PC-9 (cell line): Measurements from ENCODE around the gene ARL10. TPM values are rescaled to one million over a fixed set of nuclear protein-coding genes. Genes with fewer than 3 reads are reported as not detected.

Source experiments
- BruUV-seq: library from RNA; stranded (reverse); fragments of 400-500 nt; replicated peaks from 2 replicates; lab custom pipeline; 2021; lab: Mats Ljungman, UMichigan
- CTCF ChIA-PET: fragments of 300-600 bp; sonication (Branson Sonifier 250); formaldehyde crosslinking; loops from one replicate; lab custom pipeline; 2022; ENCODE audit warnings: antibody characterized with exemption; lab: Charles Lee
- POLR2A ChIA-PET: fragments of 300-600 bp; sonication (Branson Sonifier 250); formaldehyde crosslinking; loops from one replicate; lab custom pipeline; 2022; ENCODE audit warnings: antibody characterized with exemption; ENCODE audit not compliant: unreplicated experiment; lab: Charles Lee
- DNase-seq, 2 experiments: peaks; one replicate each; pipeline versions ENCODE4 v3.0.0 to v3.0.0-alpha.2; 2015 to 2022; ENCODE audit warnings: mixed read lengths in 1 of 2
- H2AFZ ChIP-seq: fragments of 200-600 bp; sonication (generic); 2 replicates; pipeline ENCODE4 v1.8.1; 2017; ENCODE audit warnings: antibody characterized with exemption
- H3F3A ChIP-seq: fragments of 200-600 bp; sonication (generic); 2 replicates; pipeline ENCODE4 v1.8.1; 2017; ENCODE audit warnings: antibody characterized with exemption, mild to moderate bottlenecking, low read depth; ENCODE audit not compliant: insufficient read depth
- H3K27ac ChIP-seq: fragments of 200-600 bp; sonication (generic); 2 replicates; pipeline ENCODE4 v1.6.1; 2016; ENCODE audit warnings: mixed run types
- H3K27me3 ChIP-seq: fragments of 200-600 bp; sonication (generic); 2 replicates; pipeline ENCODE4 v1.6.1; 2016; ENCODE audit warnings: low read depth, mixed run types; ENCODE audit not compliant: insufficient read depth
- H3K36me3 ChIP-seq: fragments of 200-600 bp; sonication (generic); 2 replicates; pipeline ENCODE4 v1.6.1; 2016; ENCODE audit warnings: low read depth, mixed run types
- H3K4me1 ChIP-seq: fragments of 200-600 bp; sonication (generic); replicated peaks from 2 replicates; pipeline ENCODE4 v1.6.1; 2016; ENCODE audit warnings: mixed run types; ENCODE audit not compliant: insufficient read depth
- H3K4me2 ChIP-seq: fragments of 200-600 bp; sonication (generic); 2 replicates; pipeline ENCODE4 v1.6.1; 2017; ENCODE audit warnings: mixed run types
- H3K4me3 ChIP-seq: fragments of 200-600 bp; sonication (generic); 2 replicates; pipeline ENCODE4 v1.6.1; 2016; ENCODE audit warnings: mixed run types
- H3K79me2 ChIP-seq: fragments of 200-600 bp; sonication (generic); 2 replicates; pipeline ENCODE4 v1.6.1; 2017; ENCODE audit warnings: low read depth, mixed run types
- H3K9me2 ChIP-seq: fragments of 200-600 bp; sonication (generic); 2 replicates; pipeline ENCODE4 v1.8.1; 2017; ENCODE audit warnings: mild to moderate bottlenecking; ENCODE audit not compliant: insufficient read depth
- H3K9me3 ChIP-seq: fragments of 200-600 bp; sonication (generic); 2 replicates; pipeline ENCODE4 v1.8.1; 2016; ENCODE audit warnings: low read depth; ENCODE audit not compliant: insufficient read depth
- H4K20me1 ChIP-seq: fragments of 200-600 bp; sonication (generic); 2 replicates; pipeline ENCODE4 v1.8.1; 2017; ENCODE audit not compliant: insufficient read depth
- CTCF ChIP-seq: fragments of 200-600 bp; sonication (generic); conservative IDR thresholded peaks from 2 replicates; pipeline ENCODE4 v1.6.1; 2017; ENCODE audit warnings: mixed run types, antibody characterized with exemption, mild to moderate bottlenecking, moderate library complexity
- EZH2 ChIP-seq: fragments of 200-600 bp; sonication (generic); IDR thresholded peaks from 2 replicates; pipeline ENCODE4 v1.8.0; 2017; ENCODE audit warnings: antibody characterized with exemption, low read depth
- intact Hi-C: fragments of 100-400 bp; cut with micrococcal nuclease; formaldehyde crosslinking; loops from one replicate; pipeline ENCODE4 v1.10.0; 2022; ENCODE audit not compliant: unreplicated experiment
- total RNA-seq: library from RNA; stranded (reverse); gene quantifications from 2 replicates; pipeline ENCODE4 v1.2.3, GENCODE V29; 2021

ARL10 gene
- total RNA-seq, 1 experiment from 2014 or later: 0.85 TPM

- no peak overlapping the region for H3K27ac ChIP-seq
- TF ChIP-seq CTCF (no peak), EZH2 (no peak)
- peaks cover 7% of the 10 kb centered on the region for H3F3A ChIP-seq
- H3K27me3 ChIP-seq: no peaks in the 10 kb centered on the region
- DNase-seq: no peak
- H2AFZ ChIP-seq: no peak overlapping the region
- no peaks in the 10 kb centered on the region for H3K9me3 ChIP-seq
- no peaks in the 10 kb centered on the region for H3K9me2 ChIP-seq
- no peak overlapping the region for H3K4me2 ChIP-seq
- peaks cover 5% of the 10 kb centered on the region for H3K4me1 ChIP-seq
- CTCF ChIA-PET: no interaction called here
- H3K4me3 ChIP-seq: no peak overlapping the region
- BruUV-seq: no TSS peak
- POLR2A ChIA-PET: no interaction called here
- H3K79me2 ChIP-seq: peaks cover 12% of the 10 kb centered on the region
- peaks cover 36% of the 10 kb centered on the region for H3K36me3 ChIP-seq
- intact Hi-C loops: loop anchor here (10.0 kb wide), 2 partner anchors 263 to 443 kb away; partner anchors contain the start of gene TSPAN17
- H4K20me1 ChIP-seq: peaks cover 11% of the 10 kb centered on the region; the same call in 1 of the 2 replicates
Measured at GRCh38 chr5:176381423-176381822, 16.1 kb downstream of the ARL10 start.

GRCh38 chr5:176381979-176382378 is 16.7 kb downstream of the ARL10 start:
- BruUV-seq: no TSS peak
- Histone ChIP-seq H4K20me1 (peaks cover 16% of the 10 kb centered on the region), H3K79me2 (peaks cover 18% of the 10 kb centered on the region), H3F3A (peaks cover 7% of the 10 kb centered on the region), H3K9me2 (no peaks in the 10 kb centered on the region), H3K9me3 (no peaks in the 10 kb centered on the region), H3K36me3 (peaks cover 42% of the 10 kb centered on the region), H3K4me3 (no peak overlapping the region), H3K27me3 (no peaks in the 10 kb centered on the region), H3K4me2 (no peak overlapping the region), H3K4me1 (peaks cover 10% of the 10 kb centered on the region), H3K27ac (no peak overlapping the region), H2AFZ (no peak overlapping the region)
- CTCF ChIA-PET: no interaction called here
- intact Hi-C loops: loop anchor here (10.0 kb wide), 2 partner anchors 263 to 443 kb away; partner anchors contain the start of gene TSPAN17
- TF ChIP-seq CTCF: no peak
- no peak for TF ChIP-seq EZH2
- no peak for DNase-seq
- POLR2A ChIA-PET: no interaction called here

GRCh38 chr5:176382721-176383120 is 17.4 kb downstream of the ARL10 start:
- Histone ChIP-seq H3K27ac (no peak overlapping the region), H3K9me2 (no peaks in the 10 kb centered on the region), H3K4me3 (no peak overlapping the region), H3K4me2 (no peak overlapping the region), H3K79me2 (peaks cover 25% of the 10 kb centered on the region), H2AFZ (no peak overlapping the region), H3K36me3 (peaks cover 46% of the 10 kb centered on the region), H3K4me1 (peaks cover 15% of the 10 kb centered on the region), H4K20me1 (peaks cover 19% of the 10 kb centered on the region), H3K27me3 (no peaks in the 10 kb centered on the region), H3F3A (peaks cover 7% of the 10 kb centered on the region), H3K9me3 (no peaks in the 10 kb centered on the region)
- BruUV-seq: no TSS peak
- no peak for DNase-seq
- intact Hi-C loops: loop anchor here (10.0 kb wide), 2 partner anchors 262 to 442 kb away; partner anchors contain the start of gene TSPAN17
- ChIA-PET CTCF (no interaction called here), POLR2A (interaction anchor here (0.6 kb wide), 1 partner anchor 183 kb away, joined by 5 read pairs; no protein-coding TSS in a partner anchor)
- TF ChIP-seq EZH2: no peak
- no peak for TF ChIP-seq CTCF
